Right lobe of liver (tissue), 6 donors: ENCODE data around the gene BCL2L1. TPM values are rescaled to one million over a fixed set of nuclear protein-coding genes. Genes with fewer than 3 reads are reported as not detected.

ENCODE experiments used
- ATAC-seq, 4 donors: fragments of 200-7000 bp; cut with Tn5 transposase; one replicate each; pipeline ENCODE4 v1.9.1; 2020; ENCODE audit warnings: mild to moderate bottlenecking in 4 of 4, moderate library complexity in 4 of 4
- DNase-seq, 3 donors: peaks; one replicate each; pipeline ENCODE4 v3.0.0-alpha.2; 2020
- H3K27ac ChIP-seq, 3 donors: fragments of 200-600 bp; one replicate each; pipeline ENCODE4 v1.8.0; 2022
- H3K27me3 ChIP-seq, 2 donors: fragments of 200-600 bp; one replicate each; pipeline ENCODE4 v1.8.0; 2022
- H3K36me3 ChIP-seq, 4 donors: fragments of 200-600 bp; sonication (generic) in 1 of 4; one replicate each; pipeline versions ENCODE4 v1.5.1 to v1.8.0; 2017 to 2022; ENCODE audit warnings: control low read depth in 1 of 4
- H3K4me1 ChIP-seq, 4 donors: fragments of 200-600 bp; sonication (generic) in 1 of 4; one replicate each; pipeline versions ENCODE4 v1.5.1 to v1.8.0; 2017 to 2022; ENCODE audit warnings: control low read depth in 1 of 4
- H3K4me3 ChIP-seq, 3 donors: fragments of 200-600 bp; one replicate each; pipeline ENCODE4 v1.8.0; 2022
- H3K9me3 ChIP-seq, 4 donors: fragments of 200-600 bp; sonication (generic) in 1 of 4; one replicate each; pipeline versions ENCODE4 v1.5.1 to v1.8.0; 2017 to 2022; ENCODE audit warnings: control low read depth in 1 of 4
- POLR2A ChIP-seq: fragments of 450-650 bp; IDR thresholded peaks from one replicate; pipeline ENCODE4 v1.6.1; 2017; ENCODE audit warnings: antibody characterized with exemption, mild to moderate bottlenecking
- WGBS: methylation state at CpG from one replicate; pipeline ENCODE4 v1.1.6; 2018; ENCODE audit warnings: low coverage, low lambda C conversion rate; ENCODE audit not compliant: insufficient coverage; ENCODE audit errors: missing lambda C conversion rate; 5-methylcytosine and 5-hydroxymethylcytosine counted together
- intact Hi-C, 2 donors: fragments of 100-400 bp; cut with DNase I; formaldehyde crosslinking; loops; one replicate each; pipeline versions ENCODE4 v1.11.2 to v1.14.1; 2022
- total RNA-seq, 6 experiments: library from RNA; depleted of rRNA in 2 of 6; stranded (reverse); fragments of >200 nt in 2 of 6; fragmentation: NEBNext Ultra II Directional in 3 of 6; extraction: Animal tissue kit (Norgen Biotek cat#: 25700) in 3 of 6; gene quantifications; one replicate each; pipeline versions ENCODE4 v1.1.0 to v1.2.4, GENCODE V29; 2016 to 2023
- TF ChIP-seq, protein P1 (sequence below), 4 donors: fragments of 200-600 bp in 3 of 4; fragments of 450-650 bp in 1 of 4; IDR thresholded peaks; one replicate each; pipeline versions ENCODE4 v1.5.1 to v1.8.0; 2016 to 2022; ENCODE audit warnings: antibody characterized with exemption in 4 of 4, mild to moderate bottlenecking in 2 of 4
- donor health status: DM: no; HTN: yes; CAD: no.
- donor health status: DM: no; HTN: no; CAD: no.
- donor health status: DM: no; HTN: no; CAD: no.
- donor health status: DM: no; HTN: yes; CAD: no.
- donor health status: DM: no; HTN: yes; CAD: no.

Gene BCL2L1
- total RNA-seq, 6 experiments from 2014 or later: 30.5 to 96.1 (median 63.4) TPM

DNA sequence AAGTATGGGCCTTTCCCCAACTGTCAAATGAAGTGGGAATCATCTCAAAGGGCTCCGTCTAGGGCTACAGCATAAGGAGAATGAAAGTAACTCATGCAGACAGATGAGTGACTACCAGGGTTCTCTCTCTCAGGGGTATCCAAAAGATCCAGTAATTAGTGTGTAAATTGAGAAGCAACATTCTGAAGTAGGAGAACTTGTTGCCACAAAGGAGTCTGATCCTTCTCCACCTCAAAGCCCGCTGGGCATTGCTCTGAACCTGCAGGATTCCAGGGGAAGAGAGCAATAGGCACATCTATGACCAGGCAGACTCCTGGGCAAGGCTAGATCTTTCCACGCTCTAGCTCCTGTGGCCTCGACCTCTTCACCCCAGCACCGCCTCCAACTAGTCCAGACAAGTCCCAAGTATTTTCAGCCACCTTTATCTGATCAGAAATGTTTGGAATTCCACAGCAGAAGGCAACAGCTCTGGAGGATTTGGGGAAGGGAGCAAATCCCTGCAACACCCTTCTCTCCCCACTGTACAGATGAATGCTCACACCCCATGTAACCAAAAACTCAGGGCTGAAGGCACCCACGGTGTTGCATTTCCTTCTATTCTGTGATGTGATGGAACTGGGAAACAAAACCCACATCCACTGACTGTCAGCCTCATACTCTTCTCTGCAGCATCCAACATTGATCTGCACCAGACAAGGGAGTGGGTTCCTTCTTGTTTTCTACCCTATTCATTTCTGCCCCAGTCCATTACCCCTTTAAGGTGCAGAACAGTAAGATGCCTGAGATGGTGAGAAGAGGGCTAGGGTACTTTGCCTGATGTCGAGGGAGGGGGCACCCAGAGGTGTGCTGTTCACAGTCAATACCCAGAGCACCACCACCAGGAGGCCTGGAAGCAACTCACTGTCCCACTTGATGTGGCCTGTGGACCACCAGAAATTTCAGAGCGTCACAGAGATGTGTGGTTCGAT is 44.0 kb downstream of the BCL2L1 start:
- Histone ChIP-seq H3K36me3 (no peaks in the 10 kb centered on the region), H3K27me3 (no peaks in the 10 kb centered on the region), H3K27ac (peak overlapping the region in 1 of 3 donors; percentile 37), H3K4me1 (peaks cover 0 to 62% (median 24%) of the 10 kb centered on the region in 4 donors), H3K9me3 (no peaks in the 10 kb centered on the region), H3K4me3 (no peak overlapping the region)
- peak; percentile 5 to 56 (median 22) for ATAC-seq
- 54% methylated on average over 6 of the region's 9 CpGs for WGBS
- no peak for DNase-seq
- intact Hi-C loops: no loop called here
- TF ChIP-seq, protein P1, sequence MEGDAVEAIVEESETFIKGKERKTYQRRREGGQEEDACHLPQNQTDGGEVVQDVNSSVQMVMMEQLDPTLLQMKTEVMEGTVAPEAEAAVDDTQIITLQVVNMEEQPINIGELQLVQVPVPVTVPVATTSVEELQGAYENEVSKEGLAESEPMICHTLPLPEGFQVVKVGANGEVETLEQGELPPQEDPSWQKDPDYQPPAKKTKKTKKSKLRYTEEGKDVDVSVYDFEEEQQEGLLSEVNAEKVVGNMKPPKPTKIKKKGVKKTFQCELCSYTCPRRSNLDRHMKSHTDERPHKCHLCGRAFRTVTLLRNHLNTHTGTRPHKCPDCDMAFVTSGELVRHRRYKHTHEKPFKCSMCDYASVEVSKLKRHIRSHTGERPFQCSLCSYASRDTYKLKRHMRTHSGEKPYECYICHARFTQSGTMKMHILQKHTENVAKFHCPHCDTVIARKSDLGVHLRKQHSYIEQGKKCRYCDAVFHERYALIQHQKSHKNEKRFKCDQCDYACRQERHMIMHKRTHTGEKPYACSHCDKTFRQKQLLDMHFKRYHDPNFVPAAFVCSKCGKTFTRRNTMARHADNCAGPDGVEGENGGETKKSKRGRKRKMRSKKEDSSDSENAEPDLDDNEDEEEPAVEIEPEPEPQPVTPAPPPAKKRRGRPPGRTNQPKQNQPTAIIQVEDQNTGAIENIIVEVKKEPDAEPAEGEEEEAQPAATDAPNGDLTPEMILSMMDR (IDR thresholded peaks at IDR 0.05): no peak
- TF ChIP-seq POLR2A: no peak

DNA sequence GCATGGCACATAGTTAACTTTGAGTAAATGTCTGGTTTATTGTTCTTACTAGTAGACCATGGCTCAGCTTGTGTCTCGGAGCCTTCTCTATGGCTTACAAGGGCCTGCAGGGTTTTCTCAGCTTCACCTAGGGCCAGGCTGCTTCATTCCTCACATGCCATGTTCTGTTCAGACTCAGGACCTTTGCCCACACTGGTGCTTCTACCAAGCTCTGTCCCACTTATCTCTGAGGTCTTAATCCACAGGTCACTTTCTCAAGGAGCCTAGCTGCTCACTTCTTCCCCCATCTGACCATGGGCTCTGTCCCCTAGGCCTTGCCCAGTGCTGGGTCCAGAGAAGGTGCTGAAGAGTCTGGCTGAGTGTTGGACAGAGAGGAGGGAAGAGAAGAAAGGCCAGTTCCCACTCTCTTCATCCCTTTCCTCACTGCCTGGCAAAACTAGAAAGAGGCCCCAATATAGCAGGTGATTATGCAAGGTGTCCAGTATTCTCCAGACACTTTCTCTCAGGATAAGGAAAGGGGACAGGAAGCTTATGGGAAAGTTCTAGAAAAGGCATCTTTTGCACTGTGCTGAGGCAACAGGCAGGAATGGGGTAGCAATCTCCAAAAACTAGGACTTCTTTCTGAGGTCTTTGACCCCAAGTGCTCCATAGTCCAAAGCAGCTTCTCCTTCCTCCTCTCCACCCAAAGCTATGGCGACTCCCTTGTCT is 45.0 kb downstream of the BCL2L1 start:
- intact Hi-C loops: no loop called here
- no peaks in the 10 kb centered on the region for H3K9me3 ChIP-seq
- H3K36me3 ChIP-seq: no peaks in the 10 kb centered on the region
- no peak overlapping the region for H3K4me3 ChIP-seq
- TF ChIP-seq POLR2A: no peak
- TF ChIP-seq, protein P1 (IDR thresholded peaks at IDR 0.05): no peak
- 100% methylated on average over 1 of the region's 2 CpGs for WGBS
- ATAC-seq: no peak
- no peak for DNase-seq
- H3K27ac ChIP-seq: peak overlapping the region in 1 of 3 donors; percentile 37
- no peaks in the 10 kb centered on the region for H3K27me3 ChIP-seq
- peaks cover 0 to 62% (median 24%) of the 10 kb centered on the region in 4 donors for H3K4me1 ChIP-seq

DNA sequence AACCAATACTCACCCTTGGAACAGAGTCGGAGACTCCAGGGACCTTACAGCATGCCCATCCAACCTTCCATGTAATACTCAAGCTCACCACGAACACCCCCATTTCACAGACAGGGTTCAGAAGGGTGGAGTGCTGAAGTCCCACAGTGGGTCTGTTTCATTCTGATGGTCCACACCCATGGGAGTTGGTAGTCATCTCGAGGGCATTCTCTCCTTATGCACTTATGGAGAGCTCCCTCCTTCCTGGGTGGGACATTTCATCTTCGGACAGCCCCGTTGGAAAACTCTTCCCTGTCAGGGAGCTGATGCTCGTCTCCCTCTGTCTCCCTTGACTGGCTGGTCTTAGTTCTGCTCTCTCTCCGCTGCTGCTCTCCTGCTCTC is 46.1 kb downstream of the BCL2L1 start:
- DNase-seq: no peak
- H3K27me3 ChIP-seq: no peaks in the 10 kb centered on the region
- 87% methylated on average over 4 of the region's 7 CpGs for WGBS
- H3K36me3 ChIP-seq: no peaks in the 10 kb centered on the region
- TF ChIP-seq, protein P1 (IDR thresholded peaks at IDR 0.05): no peak
- TF ChIP-seq POLR2A: no peak
- H3K4me3 ChIP-seq: no peak overlapping the region
- ATAC-seq: no peak
- H3K4me1 ChIP-seq: peaks cover 0 to 62% (median 24%) of the 10 kb centered on the region in 4 donors
- no peaks in the 10 kb centered on the region for H3K9me3 ChIP-seq
- H3K27ac ChIP-seq: peak overlapping the region in 2 of 3 donors; percentile 66 to 79
- intact Hi-C loops: no loop called here

DNA sequence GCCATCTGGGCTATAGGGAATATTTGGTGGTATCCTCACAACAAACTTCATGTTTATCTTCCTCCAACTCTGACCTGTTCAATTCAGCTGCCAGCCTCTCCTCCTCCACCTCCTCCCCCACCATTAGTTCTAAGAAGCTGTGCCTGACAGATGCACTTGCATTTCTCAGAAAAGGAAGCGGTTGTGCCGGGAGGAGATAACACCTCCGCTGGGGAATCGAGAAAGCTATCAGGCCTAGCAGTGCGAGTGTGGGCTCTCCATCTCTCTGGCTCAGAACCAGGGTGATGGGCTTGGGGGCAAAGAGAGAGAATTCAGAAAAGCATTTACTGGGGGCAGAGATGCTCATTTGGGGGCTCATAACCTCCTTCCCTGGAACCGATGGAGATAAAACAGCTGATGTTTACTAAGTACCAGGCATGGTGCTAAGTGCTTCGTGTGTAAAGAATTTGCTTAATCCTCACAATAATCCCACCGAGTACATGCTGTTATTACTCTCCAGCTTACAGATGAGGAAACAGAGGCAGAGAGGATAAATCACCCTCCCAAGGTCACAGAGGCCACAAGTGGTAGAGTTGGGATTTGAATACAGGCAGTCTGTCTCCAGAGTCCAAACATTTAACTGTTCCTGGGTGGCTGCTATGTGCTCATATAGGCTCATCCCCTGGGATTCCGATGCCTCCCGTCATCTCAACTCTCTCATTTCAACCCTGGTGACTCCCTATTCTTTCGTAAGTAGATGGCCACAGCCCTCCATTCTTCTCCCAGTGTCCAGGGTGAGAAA is 46.6 kb downstream of the BCL2L1 start:
- ATAC-seq: peak; percentile 14 to 35 (median 24)

More for the DNA sequence above, 46.6 kb downstream of the BCL2L1 start:
- Histone ChIP-seq H3K4me3 (no peak overlapping the region), H3K27me3 (no peaks in the 10 kb centered on the region), H3K36me3 (no peaks in the 10 kb centered on the region), H3K4me1 (peaks cover 0 to 64% (median 22%) of the 10 kb centered on the region in 4 donors), H3K27ac (peak overlapping the region; percentile 16 to 79 (median 66)), H3K9me3 (no peaks in the 10 kb centered on the region)
- 62% methylated on average over 5 of the region's 11 CpGs for WGBS
- intact Hi-C loops: no loop called here
- DNase-seq: no peak
- TF ChIP-seq, protein P1 (IDR thresholded peaks at IDR 0.05): no peak
- TF ChIP-seq POLR2A: no peak
